ENCODE data around the gene KLHDC4. TPM values are rescaled to one million over a fixed set of nuclear protein-coding genes. Genes with fewer than 3 reads are reported as not detected.

The KLHDC4 gene
- total and polyA plus RNA-seq, 9 of the 15 experiments (the other 6 are each of a cell fraction or from before 2014, with no cell fraction given), result 1.3 to 68.1 (median 32.8) TPM

- POLR2A ChIA-PET, result interaction anchor here (1.7 kb wide), 1 partner anchor 9 kb away, joined by 4 read pairs; no protein-coding TSS in a partner anchor
- TF ChIP-seq MAX (CRISPR knock-in tag; IDR thresholded peaks at IDR 0.05) (peak; percentile 46; the same call in 1 of the 2 replicates), TEAD1 (CRISPR knock-in tag; IDR thresholded peaks at IDR 0.05) (no peak), PTTG1 (tag; IDR thresholded peaks at IDR 0.05; ENCODE audit: low read depth) (no peak), ELF2 (CRISPR knock-in tag; IDR thresholded peaks at IDR 0.05) (no peak), HDAC2 (IDR thresholded peaks at IDR 0.05) (no peak), TAL1 (IDR thresholded peaks at IDR 0.05) (no peak), ZNF274 (IDR thresholded peaks at IDR 0.05; ENCODE audit: borderline replicate concordance, low read depth, low read length) (no peak), KLF6 (CRISPR knock-in tag; IDR thresholded peaks at IDR 0.05; ENCODE audit: borderline replicate concordance) (no peak), ZNF24 (IDR thresholded peaks at IDR 0.05) (no peak)
Measured at GRCh38 chr16:87685405-87685755, 80.4 kb downstream of the KLHDC4 start.

More at GRCh38 chr16:87685405-87685755, 80.4 kb downstream of the KLHDC4 start:
- no peak for DNase-seq (ENCODE audit: extremely low read depth in 1 of 4, low spot score in 3 of 4)
- Histone ChIP-seq H4K20me1 (replicated peaks; ENCODE audit: control insufficient read depth, insufficient read depth, low read length) (peaks cover 8% of the 10 kb centered on the region), H3K4me1 (replicated peaks in 1 of 2; ENCODE audit: control insufficient read depth in 2 of 2, insufficient read depth in 2 of 2, low read length in 2 of 2) (peaks cover 0 to 37% of the 10 kb centered on the region in 2 experiments; a peak in 2 of 5 replicates), H3K4me3 (no peak overlapping the region), H3K27me3 (ENCODE audit: control insufficient read depth in 2 of 2, insufficient read depth in 2 of 2, low read length in 2 of 2) (peaks cover 22 to 72% of the 10 kb centered on the region in 2 experiments; a peak in 4 of 5 replicates), H2AFZ (ENCODE audit: low read depth, low read length) (no peak overlapping the region), H3K27ac (ENCODE audit: extremely low read depth, low read depth, low read length) (no peak overlapping the region), H3K9ac (ENCODE audit: insufficient read depth in 1 of 2, low read depth in 2 of 2, low read length in 2 of 2) (no peak overlapping the region), H3K9me1 (ENCODE audit: control insufficient read depth, insufficient read depth, low read length) (no peaks in the 10 kb centered on the region), H3K79me2 (ENCODE audit: control insufficient read depth, insufficient read depth, low read length) (no peaks in the 10 kb centered on the region), H3K9me3 (replicated peaks; ENCODE audit: control insufficient read depth, insufficient read depth, low read depth, low read length) (no peaks in the 10 kb centered on the region), H3K4me2 (ENCODE audit: insufficient read depth, low read length) (no peak overlapping the region), H3K36me3 (ENCODE audit: control insufficient read depth, insufficient read depth, low read length) (no peaks in the 10 kb centered on the region)
- no TSS peak for BruUV-seq (replicated peaks)
- in situ Hi-C loops (cut with MboI), result no loop called here
- no peak for FAIRE-seq
- WGBS (ENCODE audit: insufficient coverage, low coverage, missing lambda C conversion rate), result 2% methylated on average over 19 of the region's 19 CpGs
- CTCF ChIA-PET (ENCODE audit: low intra/inter-chr PET ratio), result no interaction called here
- intact Hi-C loops (cut with micrococcal nuclease), result no loop called here
- no peak for ATAC-seq
